CD4-positive, alpha-beta T cell treated with Interleukin-1 beta for 1 hour (primary cell): ENCODE results near the gene GPD1.
"Not testable (repeated sequence)": the region's sequence is repeated elsewhere in the genome, so short reads cannot be mapped to it uniquely, and the experiment has no call there.

Source experiments
- DNase-seq, 2 donors: peaks; one replicate each; pipeline ENCODE4 v3.0.0-alpha.2; 2020 to 2022

Gene GPD1

DNA sequence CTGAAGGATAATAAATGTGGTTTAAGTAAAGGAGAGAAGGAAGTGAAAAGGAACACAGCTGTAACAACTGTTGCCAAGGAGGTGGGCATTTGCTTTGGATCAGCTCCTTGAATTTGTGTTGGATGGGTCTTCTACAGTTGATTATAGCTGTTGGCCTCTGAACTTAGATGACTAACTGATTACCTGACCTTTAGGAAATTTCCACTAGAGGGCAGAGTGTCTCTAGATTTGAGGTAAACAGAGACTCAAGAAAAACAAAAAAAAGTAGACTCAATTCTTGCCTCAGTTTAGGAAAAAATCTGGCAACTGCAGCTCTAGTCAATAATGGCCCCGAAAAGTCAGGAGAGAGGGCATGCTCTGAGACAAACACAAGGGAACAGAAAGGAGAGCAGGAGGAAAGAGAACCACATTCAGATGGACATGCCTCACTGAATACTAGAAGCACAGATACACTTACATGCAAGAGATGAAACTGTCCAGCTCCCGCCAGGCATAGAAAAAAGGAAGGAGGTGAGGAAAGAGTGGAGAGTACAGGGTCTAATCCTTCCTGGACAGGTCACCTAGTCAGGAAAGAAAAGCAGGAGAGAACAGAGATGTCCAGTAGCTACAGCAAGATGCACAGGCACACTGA is 28.8 kb downstream of the GPD1 start:
- peak in 1 of 2 donors; percentile 63 for DNase-seq

- DNase-seq = no peak
Measured at GRCh38 chr12:50142993-50143392, 39.2 kb downstream of the GPD1 start.

DNA sequence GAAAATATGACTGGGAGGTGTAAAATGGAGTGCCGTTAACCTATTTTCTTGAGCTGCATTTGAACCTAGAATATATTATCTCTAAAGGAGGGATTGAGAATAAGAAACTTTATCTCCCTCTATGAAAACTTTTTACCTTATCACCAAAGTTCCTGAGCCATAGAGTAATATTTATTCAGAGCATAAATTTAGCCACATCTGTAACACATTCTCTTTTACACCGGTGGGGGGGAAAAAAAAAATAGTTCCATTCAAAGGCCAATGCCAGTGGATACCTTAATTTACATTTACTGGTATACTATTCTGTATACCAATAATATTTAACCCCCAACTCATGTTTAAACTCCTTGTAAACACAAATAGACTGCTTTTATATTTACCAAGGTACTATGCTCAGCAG is 41.6 kb downstream of the GPD1 start:
- DNase-seq = no peak

GRCh38 chr12:50147281-50147680 is 43.5 kb downstream of the GPD1 start:
- DNase-seq = no peak

GRCh38 chr12:50148011-50148410 is 44.2 kb downstream of the GPD1 start:
- DNase-seq = not testable (repeated sequence)

DNA sequence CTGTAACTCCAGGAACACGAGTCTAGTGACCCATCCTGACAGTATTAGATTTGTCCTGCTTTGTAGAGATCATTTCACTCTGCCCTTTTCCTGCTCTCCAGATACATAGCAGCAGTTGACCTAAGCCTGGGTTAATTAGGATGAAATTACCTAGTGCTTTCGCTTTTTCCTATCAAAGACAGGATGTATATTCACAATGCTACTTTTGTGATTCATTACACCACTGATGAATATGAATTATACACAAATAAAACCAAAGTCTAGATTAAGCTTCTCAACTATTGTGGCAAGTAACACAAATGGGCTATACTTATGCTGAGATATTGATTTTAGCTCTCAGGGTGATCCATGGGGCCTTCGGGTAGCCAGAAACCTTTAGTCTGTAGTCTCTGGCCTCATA is 45.5 kb downstream of the GPD1 start:
- DNase-seq = no peak

DNA sequence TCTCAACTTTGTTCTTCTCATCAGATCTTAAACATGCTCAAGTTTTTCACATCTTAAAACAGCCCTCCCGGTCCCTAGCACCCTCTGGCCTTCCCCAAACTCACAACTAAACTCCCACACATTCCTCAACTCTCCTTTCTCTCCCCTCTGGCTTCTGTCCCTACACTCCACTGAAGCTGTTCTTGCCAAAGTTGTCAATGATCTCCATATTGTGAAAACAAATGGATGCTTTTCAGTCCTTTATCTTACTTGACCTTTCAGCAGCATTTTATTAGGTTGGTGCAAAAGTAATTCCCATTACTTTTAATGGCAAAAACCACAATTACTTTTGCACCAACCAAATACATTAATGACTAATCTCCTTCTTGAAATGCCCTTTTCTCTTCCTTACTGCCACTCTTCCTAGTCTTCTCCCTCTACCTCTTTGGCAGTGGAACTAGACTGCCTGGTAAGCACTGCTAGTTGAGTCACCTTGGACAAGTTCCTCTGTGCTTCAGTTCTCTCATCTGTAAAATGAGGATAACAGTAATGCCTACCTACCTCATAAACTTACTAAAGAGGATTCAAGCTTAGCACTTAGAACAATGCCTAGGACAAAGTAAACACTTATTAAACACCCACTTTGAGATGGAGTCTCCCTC is 47.4 kb downstream of the GPD1 start:
- no peak for DNase-seq

DNA sequence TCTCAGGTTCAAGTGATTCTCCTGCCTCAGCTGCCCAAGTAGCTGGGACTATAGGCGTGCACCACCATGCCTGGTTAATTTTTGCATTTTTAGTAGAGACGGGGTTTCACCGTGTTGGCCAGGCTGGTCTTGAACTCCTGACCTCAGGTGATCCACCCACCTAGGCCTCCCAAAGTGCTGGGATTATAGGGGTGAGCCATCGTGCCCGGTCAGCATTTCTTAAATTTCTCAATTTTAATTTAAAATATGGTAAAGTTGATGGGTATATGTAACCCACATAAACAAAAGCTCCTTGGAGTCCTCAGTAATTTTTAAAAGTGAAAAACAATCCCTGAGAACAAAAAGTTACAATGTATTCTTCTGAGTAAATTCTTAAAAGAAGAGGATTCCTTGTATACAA is 51.1 kb downstream of the GPD1 start:
- not testable (repeated sequence) for DNase-seq

DNA sequence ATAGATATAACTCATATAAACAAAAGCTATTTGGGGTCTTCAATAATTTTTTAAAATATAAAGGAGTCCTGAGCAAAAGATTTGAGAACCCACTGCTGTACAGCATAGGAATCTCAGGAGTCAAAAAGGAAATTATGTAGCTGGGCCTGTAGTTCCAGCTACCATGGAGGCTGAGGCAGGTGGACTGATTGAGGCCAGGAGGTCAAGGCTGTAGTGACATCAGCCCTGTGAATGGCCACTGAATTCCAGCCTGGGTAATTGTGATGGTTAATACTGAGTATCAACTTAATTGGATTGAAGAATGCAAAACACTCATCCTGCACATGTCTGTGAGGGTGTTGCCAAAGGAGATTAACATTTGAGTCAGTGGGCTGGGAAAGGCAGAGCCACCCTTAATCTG is 52.8 kb downstream of the GPD1 start:
- no peak for DNase-seq

DNA sequence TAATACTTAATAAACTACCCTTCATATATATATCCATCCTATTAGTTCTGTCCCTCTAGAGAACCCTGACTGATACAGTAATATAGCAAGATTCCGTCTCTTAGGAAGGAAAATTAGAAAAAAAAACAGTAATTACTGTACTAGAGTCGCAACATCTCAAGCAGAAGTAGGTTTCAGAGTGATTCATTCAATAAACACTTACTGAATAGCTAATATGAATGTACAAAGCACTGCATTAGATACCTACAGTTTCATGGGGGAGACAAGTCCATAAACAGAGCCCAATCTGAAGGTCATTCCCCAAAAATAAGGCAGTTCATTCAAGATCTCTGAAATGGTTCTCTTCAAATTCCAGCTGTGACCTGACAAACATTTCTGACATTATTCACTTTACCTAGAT is 53.5 kb downstream of the GPD1 start:
- DNase-seq = no peak

- DNase-seq = no peak
Measured at GRCh38 chr12:50160643-50161042, 56.8 kb downstream of the GPD1 start.
